Embryonic facial prominence (tissue), 1 donor: Measurements from ENCODE around the gene CPEB4.

Experiments
- DNase-seq: peaks from one replicate; pipeline ENCODE4 v3.0.0-alpha.2; 2016; ENCODE audit errors: extremely low spot score

The CPEB4 gene

GRCh38 chr5:173941758-173942401 is 53.7 kb downstream of the CPEB4 start:
- no peak for DNase-seq

GRCh38 chr5:173944511-173944910 is 56.4 kb downstream of the CPEB4 start:
- DNase-seq = no peak

- DNase-seq = no peak
Observed at GRCh38 chr5:173945160-173945559, 57.0 kb downstream of the CPEB4 start.

GRCh38 chr5:173946323-173946722 is 58.2 kb downstream of the CPEB4 start:
- no peak for DNase-seq

DNA sequence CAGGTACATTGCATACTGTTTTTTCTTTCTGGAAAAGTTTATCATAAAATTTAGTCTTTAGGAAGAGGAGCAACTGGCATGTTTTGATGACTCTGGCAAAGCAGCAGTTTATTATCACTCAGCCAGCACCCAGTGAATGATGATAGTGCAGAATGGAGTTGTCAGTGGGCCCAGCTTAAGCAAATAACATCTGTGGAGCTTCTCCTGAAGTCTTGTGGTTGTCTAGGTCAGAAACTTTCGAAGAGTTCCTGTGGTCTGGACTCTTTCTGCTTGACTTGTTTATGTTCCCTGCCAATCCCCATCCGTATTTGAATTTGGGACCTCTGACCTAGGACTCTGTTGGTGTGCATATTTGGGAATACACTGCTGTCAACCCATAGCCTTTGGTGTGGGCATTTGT is 62.7 kb downstream of the CPEB4 start:
- no peak for DNase-seq

DNA sequence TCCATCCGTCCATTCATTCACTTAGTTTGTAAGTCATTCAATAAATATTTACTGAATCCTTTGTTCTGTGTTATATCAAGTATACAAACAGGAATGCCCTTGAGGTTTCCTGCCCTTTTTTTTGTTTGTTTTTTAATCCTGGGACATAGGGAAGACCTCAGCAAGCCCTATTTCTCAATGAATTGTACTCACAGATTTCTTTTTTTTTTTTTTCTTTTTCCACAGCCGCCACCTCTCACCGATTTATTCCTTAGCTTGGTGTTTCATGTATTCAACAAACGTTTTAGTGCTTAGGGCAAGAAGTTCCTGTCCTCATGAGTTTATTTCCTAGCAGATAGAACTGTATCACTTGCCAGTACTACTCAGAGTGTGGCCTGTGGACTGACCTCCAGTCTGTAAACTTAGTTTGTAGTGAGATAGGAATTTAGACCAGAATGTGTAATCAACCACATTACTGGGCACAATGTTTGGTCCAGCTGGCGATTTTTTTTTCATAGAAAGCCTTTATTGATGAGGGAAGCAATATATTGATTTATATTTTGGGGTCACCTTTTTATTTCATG is 65.5 kb downstream of the CPEB4 start:
- DNase-seq = no peak

DNA sequence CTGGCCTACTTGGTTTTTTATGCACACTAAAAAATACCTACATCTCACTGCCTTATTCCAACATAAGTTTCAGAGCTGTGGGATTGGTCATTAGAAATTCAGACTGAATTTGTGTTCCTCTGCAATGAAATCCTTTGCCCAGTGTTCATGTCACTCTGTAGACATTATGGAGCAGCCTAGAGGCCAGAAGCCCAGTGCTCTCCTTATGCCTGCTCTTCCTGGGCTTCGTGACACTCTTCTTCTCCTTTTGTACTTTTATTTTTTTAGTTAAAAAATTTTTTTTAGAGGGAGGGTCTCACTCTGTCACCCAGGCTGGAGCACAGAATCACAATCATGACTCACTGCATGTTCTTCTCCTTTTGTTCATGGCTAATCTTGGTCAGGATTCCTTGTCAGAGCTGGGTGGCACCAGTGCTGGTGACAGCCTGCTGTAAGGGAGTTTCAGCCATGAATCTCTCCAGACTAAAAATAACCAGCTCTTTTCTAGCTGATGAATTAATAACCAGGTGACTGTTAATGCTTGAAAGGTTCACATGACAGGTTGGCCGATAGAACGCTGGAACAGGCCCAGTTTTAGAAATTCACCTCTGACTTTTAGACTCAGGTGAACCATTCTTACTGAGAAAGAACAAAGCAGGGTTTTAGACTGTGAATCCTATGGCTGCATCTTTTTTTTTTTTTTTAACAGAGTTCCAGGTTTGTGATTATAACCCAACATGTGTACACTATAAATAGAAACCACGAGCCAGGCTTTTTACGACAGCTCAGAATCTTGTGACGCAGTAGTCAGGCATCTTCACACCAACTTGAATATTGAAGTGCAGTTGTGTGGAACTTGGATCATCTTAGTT is 66.7 kb downstream of the CPEB4 start:
- DNase-seq = no peak

DNA sequence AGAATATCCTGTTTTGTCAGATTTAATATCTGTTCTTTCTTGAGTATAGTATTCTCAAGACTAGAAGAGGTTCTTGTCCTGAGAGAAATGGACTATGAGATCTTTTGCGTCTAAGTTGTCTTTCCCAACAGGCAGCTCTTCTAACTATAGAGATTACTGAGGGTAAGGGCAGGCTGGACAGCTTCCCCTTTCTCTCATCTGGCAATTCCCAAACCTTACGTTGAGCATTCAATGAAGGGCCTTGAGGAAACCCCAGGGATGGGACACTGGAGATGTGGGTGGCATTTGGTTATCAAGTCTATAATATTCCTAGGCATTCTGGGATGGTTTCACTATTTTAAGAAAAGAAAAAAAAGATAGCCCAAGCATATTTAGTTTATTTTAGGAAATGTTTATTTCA is 72.8 kb downstream of the CPEB4 start:
- DNase-seq = no peak

GRCh38 chr5:173961418-173961817 is 73.3 kb downstream of the CPEB4 start:
- DNase-seq = no peak

DNA sequence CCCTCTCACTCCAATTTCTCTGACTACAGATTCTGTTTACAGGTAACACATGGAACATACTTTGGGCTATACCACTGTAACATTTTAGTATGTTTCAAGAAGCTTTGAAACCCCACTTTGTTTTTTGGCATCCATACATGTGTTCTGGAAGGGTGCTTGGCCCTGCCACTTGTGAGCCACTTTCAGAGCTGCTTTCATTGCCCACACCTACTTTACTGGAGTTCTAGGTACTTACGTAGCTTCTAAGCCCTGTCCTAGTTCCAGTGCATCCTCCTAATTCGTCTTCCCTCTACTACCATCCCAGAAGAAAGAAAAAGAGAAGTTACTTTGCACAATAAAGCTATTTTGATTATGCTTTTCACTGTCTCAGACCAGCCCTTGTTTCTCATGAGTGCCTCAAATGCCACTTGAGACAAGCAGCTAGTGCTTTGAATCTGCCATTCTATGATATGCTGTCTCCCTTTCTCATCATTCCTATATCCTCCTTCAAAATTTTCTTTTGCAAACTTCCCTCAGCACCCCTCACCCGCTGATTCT is 74.4 kb downstream of the CPEB4 start:
- no peak for DNase-seq

GRCh38 chr5:173963182-173963838 is 75.2 kb downstream of the CPEB4 start:
- no peak for DNase-seq

GRCh38 chr5:173963867-173964441 is 75.8 kb downstream of the CPEB4 start:
- DNase-seq = no peak

GRCh38 chr5:173964506-173964905 is 76.4 kb downstream of the CPEB4 start:
- DNase-seq = no peak

DNA sequence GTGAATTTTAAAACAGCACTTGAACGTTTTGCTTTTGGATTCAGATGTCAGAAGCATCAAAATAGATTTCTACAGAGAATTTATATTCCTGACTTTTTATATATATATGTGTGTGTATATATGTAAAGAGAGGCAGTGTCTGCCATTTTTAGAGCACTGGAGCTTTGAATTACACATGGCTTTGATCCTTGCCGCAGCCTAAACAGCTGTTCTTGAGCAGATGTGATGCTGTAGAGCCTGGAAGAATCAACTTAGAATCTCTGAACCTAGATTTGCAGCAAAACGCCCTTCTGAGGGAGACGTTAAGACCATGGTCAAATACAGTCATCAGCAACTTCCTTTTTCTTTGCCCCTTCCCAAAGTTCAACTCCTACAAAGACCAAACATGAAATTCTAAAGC is 79.1 kb downstream of the CPEB4 start:
- DNase-seq = no peak

DNA sequence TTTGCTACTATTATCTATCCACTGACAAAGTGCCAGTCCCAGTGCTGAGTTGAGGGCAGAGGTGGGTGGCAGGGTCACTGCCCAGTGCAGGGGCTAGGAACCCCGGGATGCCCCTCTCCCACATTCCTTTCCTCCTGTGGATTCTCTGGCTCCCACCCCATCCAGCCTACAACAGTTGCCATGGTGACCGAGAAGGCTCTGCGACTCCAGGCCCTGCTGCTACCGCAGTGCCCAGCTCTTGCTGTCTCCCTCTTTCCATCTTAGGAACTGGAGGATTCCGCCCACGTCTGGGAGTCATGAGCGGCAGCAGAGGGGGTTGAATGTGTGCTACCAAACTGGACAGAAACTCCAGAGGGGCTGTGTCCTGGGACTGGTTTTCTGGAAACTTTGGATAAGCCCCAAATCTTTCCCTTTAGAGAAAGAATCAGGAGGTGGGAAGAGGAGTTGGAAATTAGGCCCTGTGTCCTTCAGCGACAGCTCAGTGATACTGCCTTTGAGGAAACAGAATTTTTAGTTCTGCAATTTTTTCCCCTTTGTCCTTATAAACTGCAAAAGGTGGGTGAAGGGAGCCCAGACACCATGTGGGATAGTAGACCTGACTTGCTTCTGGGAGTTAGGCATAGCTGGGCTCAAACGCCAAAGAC is 80.1 kb downstream of the CPEB4 start:
- DNase-seq = no peak

GRCh38 chr5:173969167-173970049 is 81.3 kb downstream of the CPEB4 start:
- no peak for DNase-seq

- DNase-seq = no peak
Observed at GRCh38 chr5:173970878-173971650, 82.9 kb downstream of the CPEB4 start.

GRCh38 chr5:173971681-173972345 is 83.7 kb downstream of the CPEB4 start:
- no peak for DNase-seq

DNA sequence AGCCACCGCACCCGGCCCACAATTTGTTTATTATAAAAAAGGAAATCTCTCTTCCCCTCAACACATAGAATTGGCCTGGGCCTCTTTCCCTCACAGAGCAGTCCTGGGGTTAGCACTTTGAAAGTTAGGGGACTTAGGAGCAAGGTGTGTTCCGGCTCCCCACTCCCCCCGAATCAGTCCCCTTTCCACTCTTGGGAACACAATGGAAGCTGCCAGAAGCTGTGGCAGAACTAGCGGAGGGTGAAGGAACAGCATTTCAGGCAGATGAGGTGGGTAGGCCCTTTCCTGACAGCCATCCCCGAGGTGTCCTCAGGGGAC is 84.4 kb downstream of the CPEB4 start:
- no peak for DNase-seq
